B cell (primary cell): ENCODE results near the gene NRF1. TPM values are rescaled to one million over a fixed set of nuclear protein-coding genes. Genes with fewer than 3 reads are reported as not detected.

Source experiments
- ATAC-seq: fragments of 200-7000 bp; cut with Tn5 transposase; one replicate; pipeline ENCODE4 v1.10.0; 2021; ENCODE audit warnings: low read depth, mild to moderate bottlenecking, moderate number of reproducible peaks, moderate library complexity
- CTCF ChIA-PET: fragments of 350-600 bp; sonication (Branson Sonifier 250); formaldehyde crosslinking; loops from one replicate; lab custom pipeline; 2021; ENCODE audit warnings: antibody characterized with exemption, inconsistent platforms; lab: Charles Lee
- POLR2A ChIA-PET: fragments of 350-600 bp; sonication (Branson Sonifier 250); formaldehyde crosslinking; loops from one replicate; lab custom pipeline; 2021; ENCODE audit warnings: antibody characterized with exemption; lab: Charles Lee
- DNase-seq: peaks from one replicate; pipeline ENCODE4 v3.0.0; 2013
- H2AFZ ChIP-seq: 2 replicates; pipeline ENCODE4 v1.6.1; 2012; ENCODE audit warnings: mild to moderate bottlenecking, low read depth, low read length; ENCODE audit not compliant: insufficient read depth, poor library complexity, severe bottlenecking
- H3K27ac ChIP-seq, 2 donors: 1 replicate in 1 of 2; 2 replicates in 1 of 2; pipeline ENCODE4 v1.5.1; 2012 to 2013; ENCODE audit warnings: low read length in 2 of 2, mild to moderate bottlenecking in 2 of 2, moderate library complexity in 1 of 2
- H3K27me3 ChIP-seq, 4 experiments: fragments of 200-600 bp in 1 of 4; sonication (generic) in 1 of 4; replicated peaks in 1 of 4; 1 replicate in 2 of 4; 2 replicates in 2 of 4; pipeline versions ENCODE4 v1.6.1 to v1.7.0; 2013 to 2016; ENCODE audit warnings: low read length in 3 of 4, mild to moderate bottlenecking in 2 of 4, mixed read lengths in 1 of 4, moderate library complexity in 1 of 4; ENCODE audit not compliant: insufficient read depth in 4 of 4, control insufficient read depth in 3 of 4; ENCODE audit errors: control extremely low read depth in 1 of 4
- H3K36me3 ChIP-seq, 2 experiments: replicated peaks in 1 of 2; 1 replicate in 1 of 2; 2 replicates in 1 of 2; pipeline versions ENCODE4 v1.6.1 to v1.7.1; 2013; ENCODE audit warnings: low read length in 1 of 2; ENCODE audit not compliant: insufficient read depth in 2 of 2, control insufficient read depth in 1 of 2; ENCODE audit errors: control extremely low read depth in 1 of 2, extremely low read depth in 1 of 2
- H3K4me1 ChIP-seq, 2 donors: fragments of 200-600 bp in 1 of 2; sonication (generic) in 1 of 2; 1 replicate in 1 of 2; 2 replicates in 1 of 2; pipeline versions ENCODE4 v1.5.1 to v1.6.1; 2013 to 2017; ENCODE audit warnings: low read length in 2 of 2; ENCODE audit not compliant: control insufficient read depth in 2 of 2, insufficient read depth in 2 of 2
- H3K4me2 ChIP-seq: replicated peaks from 2 replicates; pipeline ENCODE3; 2012; ENCODE audit warnings: mild to moderate bottlenecking, low read depth, low read length; ENCODE audit not compliant: poor library complexity, severe bottlenecking
- H3K4me3 ChIP-seq, 5 experiments: fragments of 200-600 bp in 1 of 5; sonication (generic) in 1 of 5; 1 replicate in 3 of 5; 2 replicates in 2 of 5; pipeline versions ENCODE4 v1.5.1 to v1.7.0; 2011 to 2016; ENCODE audit warnings: low read length in 4 of 5, mild to moderate bottlenecking in 4 of 5, low read depth in 2 of 5, control low read depth in 1 of 5, moderate library complexity in 1 of 5; ENCODE audit not compliant: insufficient read depth in 1 of 5; ENCODE audit errors: control extremely low read depth in 1 of 5, extremely low read depth in 1 of 5
- H3K79me2 ChIP-seq: fragments of 200-600 bp; sonication (generic); one replicate; pipeline ENCODE4 v1.6.0; 2016; ENCODE audit warnings: low read length; ENCODE audit not compliant: control insufficient read depth, insufficient read depth
- H3K9ac ChIP-seq: fragments of 200-600 bp; sonication (generic); 2 replicates; pipeline ENCODE4 v1.6.1; 2017; ENCODE audit warnings: mild to moderate bottlenecking, low read length, moderate library complexity
- H3K9me3 ChIP-seq, 3 donors: one replicate each; pipeline versions ENCODE4 v1.6.1 to v1.7.1; 2013; ENCODE audit warnings: low read length in 2 of 3; ENCODE audit not compliant: control insufficient read depth in 2 of 3, insufficient read depth in 1 of 3; ENCODE audit errors: control extremely low read depth in 1 of 3
- H4K20me1 ChIP-seq: 2 replicates; pipeline ENCODE4 v1.6.0; 2012; ENCODE audit warnings: mild to moderate bottlenecking, low read length; ENCODE audit not compliant: insufficient read depth, control insufficient read depth, poor library complexity, severe bottlenecking
- H3K27ac Mint-ChIP-seq: one replicate; pipeline ENCODE4 v1.8.0; 2021; ENCODE audit warnings: mixed read lengths
- H3K27me3 Mint-ChIP-seq: one replicate; pipeline ENCODE4 v1.8.0; 2021; ENCODE audit warnings: mixed read lengths
- H3K4me1 Mint-ChIP-seq: one replicate; pipeline ENCODE4 v1.8.0; 2021; ENCODE audit warnings: mixed read lengths
- H3K4me3 Mint-ChIP-seq: one replicate; pipeline ENCODE4 v1.8.0; 2021; ENCODE audit warnings: mixed read lengths
- H3K9me3 Mint-ChIP-seq: one replicate; pipeline ENCODE4 v1.8.0; 2022; ENCODE audit warnings: mixed read lengths; ENCODE audit not compliant: insufficient read depth
- EZH2 ChIP-seq: IDR thresholded peaks from 2 replicates; pipeline ENCODE4 v1.6.1; 2012; ENCODE audit warnings: borderline replicate concordance, low read depth, mild to moderate bottlenecking, moderate library complexity, low read length; ENCODE audit not compliant: insufficient read depth, poor library complexity, severe bottlenecking
- WGBS: methylation state at CpG from one replicate; pipeline ENCODE4 v1.1.5; 2013; ENCODE audit warnings: missing lambda C conversion rate; ENCODE audit not compliant: insufficient coverage; 5-methylcytosine and 5-hydroxymethylcytosine counted together
- intact Hi-C: fragments of 100-400 bp; cut with micrococcal nuclease; formaldehyde crosslinking; loops from one replicate; pipeline ENCODE4 v1.10.0; 2022
- polyA plus RNA-seq: library from polyadenylated mRNA; depleted of rRNA; stranded (reverse); fragments of >200 nt; gene quantifications from 2 replicates; pipeline ENCODE4 v1.2.3, GENCODE V29; 2012
- total RNA-seq, 2 donors: library from RNA; stranded (reverse); fragments of 120-200 nt in 1 of 2; gene quantifications; 1 replicate in 1 of 2; 2 replicates in 1 of 2; pipeline versions ENCODE4 v1.2.3 to v1.2.4, GENCODE V29; 2013 to 2022
- TF ChIP-seq, protein P1 (sequence below): fragments of 200-600 bp; IDR thresholded peaks from one replicate; pipeline ENCODE4 v1.8.0; 2022; ENCODE audit warnings: antibody characterized with exemption, mild to moderate bottlenecking

NRF1 gene
- total and polyA plus RNA-seq, 2 donors (not counting 1 experiment from before 2014, with no cell fraction given), result 19.6 to 53.0 TPM

DNA sequence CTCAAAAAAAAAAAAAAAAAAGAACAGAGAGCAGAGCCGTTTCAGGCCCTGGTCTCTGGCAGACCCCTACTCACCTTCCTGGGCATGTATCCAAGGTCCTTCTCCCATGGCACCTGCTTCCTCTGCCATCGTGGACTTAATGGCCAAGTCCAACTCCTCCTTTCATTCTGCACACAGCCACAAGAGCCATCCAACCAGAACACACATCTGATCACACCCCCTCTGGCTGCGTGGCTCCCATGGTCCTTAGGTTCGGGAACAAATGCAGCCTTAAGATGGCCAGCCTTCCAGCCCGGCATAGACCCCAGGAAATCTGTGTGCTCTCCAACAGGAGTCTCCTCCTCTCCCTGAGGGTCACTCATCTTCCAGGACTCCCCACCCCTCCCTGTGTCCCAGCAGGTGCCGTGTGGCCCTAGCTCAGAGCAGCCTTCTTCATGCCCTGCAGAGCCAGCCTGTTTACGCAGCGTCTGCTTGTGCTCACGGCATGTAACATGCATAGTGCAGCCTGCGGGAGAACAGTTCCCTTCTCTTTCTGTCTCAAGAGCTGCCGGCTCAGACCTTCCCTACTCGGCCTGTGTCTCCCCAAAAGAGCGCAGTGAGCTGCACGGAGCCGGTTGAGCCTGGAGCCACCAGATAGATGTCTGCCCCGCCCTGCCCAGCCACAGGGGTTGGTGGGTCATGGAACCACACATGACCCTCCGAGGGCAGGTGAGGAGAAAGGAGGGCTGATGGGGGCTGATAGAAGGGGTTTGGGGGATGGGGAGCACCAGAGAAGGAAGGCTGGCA, 157.3 kb downstream of the NRF1 start:
- CTCF ChIA-PET, result interaction anchor here (0.6 kb wide), 1 partner anchor 1687 kb away, joined by 3 read pairs; no protein-coding TSS in a partner anchor
- Histone ChIP-seq H3K27ac (no peak overlapping the region), H3K79me2 (no peaks in the 10 kb centered on the region)

DNA sequence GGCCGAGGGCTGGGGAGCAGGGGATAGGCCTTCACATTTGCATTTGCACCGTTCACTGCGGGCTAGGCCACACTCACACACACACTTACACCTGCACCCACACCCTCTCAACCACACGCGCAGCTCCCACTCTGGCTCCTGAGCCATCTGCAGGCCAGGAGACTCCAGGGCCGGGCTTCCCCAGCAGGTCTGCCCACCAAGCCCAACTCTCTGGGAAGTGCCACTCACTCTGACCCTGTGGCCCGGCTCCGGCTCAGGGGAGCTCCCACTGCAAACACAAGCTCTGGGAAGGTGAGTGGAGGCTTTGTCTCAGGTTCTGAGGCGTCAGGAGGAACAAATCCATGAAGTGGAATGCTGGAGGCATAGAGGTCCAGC, 157.9 kb downstream of the NRF1 start:
- H3K36me3 ChIP-seq, result no peaks in the 10 kb centered on the region
- no peak for DNase-seq
- ChIA-PET POLR2A (no interaction called here), CTCF (no interaction called here)
- intact Hi-C loops, result no loop called here
- H3K27me3 ChIP-seq, result peaks cover 0 to 6% (median 1%) of the 10 kb centered on the region in 4 experiments
- H3K4me2 ChIP-seq, result no peak overlapping the region
- H3K4me3 ChIP-seq, result no peak overlapping the region
- Mint-ChIP-seq H3K4me1 (no peaks in the 10 kb centered on the region), H3K4me3 (no peak overlapping the region), H3K27ac (no peak overlapping the region), H3K27me3 (no peaks in the 10 kb centered on the region), H3K9me3 (no peaks in the 10 kb centered on the region)
- no peaks in the 10 kb centered on the region for H3K79me2 ChIP-seq
- 89% methylated on average over 8 of the region's 9 CpGs for WGBS
- TF ChIP-seq, protein P1, sequence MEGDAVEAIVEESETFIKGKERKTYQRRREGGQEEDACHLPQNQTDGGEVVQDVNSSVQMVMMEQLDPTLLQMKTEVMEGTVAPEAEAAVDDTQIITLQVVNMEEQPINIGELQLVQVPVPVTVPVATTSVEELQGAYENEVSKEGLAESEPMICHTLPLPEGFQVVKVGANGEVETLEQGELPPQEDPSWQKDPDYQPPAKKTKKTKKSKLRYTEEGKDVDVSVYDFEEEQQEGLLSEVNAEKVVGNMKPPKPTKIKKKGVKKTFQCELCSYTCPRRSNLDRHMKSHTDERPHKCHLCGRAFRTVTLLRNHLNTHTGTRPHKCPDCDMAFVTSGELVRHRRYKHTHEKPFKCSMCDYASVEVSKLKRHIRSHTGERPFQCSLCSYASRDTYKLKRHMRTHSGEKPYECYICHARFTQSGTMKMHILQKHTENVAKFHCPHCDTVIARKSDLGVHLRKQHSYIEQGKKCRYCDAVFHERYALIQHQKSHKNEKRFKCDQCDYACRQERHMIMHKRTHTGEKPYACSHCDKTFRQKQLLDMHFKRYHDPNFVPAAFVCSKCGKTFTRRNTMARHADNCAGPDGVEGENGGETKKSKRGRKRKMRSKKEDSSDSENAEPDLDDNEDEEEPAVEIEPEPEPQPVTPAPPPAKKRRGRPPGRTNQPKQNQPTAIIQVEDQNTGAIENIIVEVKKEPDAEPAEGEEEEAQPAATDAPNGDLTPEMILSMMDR, result no peak
- TF ChIP-seq EZH2, result no peak
- H3K27ac ChIP-seq, result no peak overlapping the region
- ATAC-seq, result no peak
- peaks cover 0 to 23% of the 10 kb centered on the region in 2 donors for H3K4me1 ChIP-seq
- no peak overlapping the region for H3K9ac ChIP-seq
- no peaks in the 10 kb centered on the region for H3K9me3 ChIP-seq
- H4K20me1 ChIP-seq, result no peaks in the 10 kb centered on the region
- no peak overlapping the region for H2AFZ ChIP-seq

More for the DNA sequence above, 157.3 kb downstream of the NRF1 start:
- Histone ChIP-seq H2AFZ (no peak overlapping the region), H4K20me1 (no peaks in the 10 kb centered on the region), H3K4me2 (no peak overlapping the region), H3K4me3 (no peak overlapping the region), H3K27me3 (peaks cover 0 to 6% (median 1%) of the 10 kb centered on the region in 4 experiments), H3K36me3 (no peaks in the 10 kb centered on the region), H3K9ac (no peak overlapping the region), H3K4me1 (peaks cover 0 to 23% of the 10 kb centered on the region in 2 donors), H3K9me3 (no peaks in the 10 kb centered on the region)
- no peak overlapping the region for H3K27ac Mint-ChIP-seq
- no peaks in the 10 kb centered on the region for H3K27me3 Mint-ChIP-seq
- no peak for ATAC-seq
- TF ChIP-seq EZH2, result no peak
- TF ChIP-seq, protein P1, result no peak
- H3K9me3 Mint-ChIP-seq, result no peaks in the 10 kb centered on the region
- H3K4me1 Mint-ChIP-seq, result no peaks in the 10 kb centered on the region
- H3K4me3 Mint-ChIP-seq, result no peak overlapping the region
- POLR2A ChIA-PET, result no interaction called here
- WGBS, result 90% methylated on average over 16 of the region's 17 CpGs
- DNase-seq, result no peak
- intact Hi-C loops, result no loop called here
